H9 (cell line): Measurements from ENCODE around the gene INHBC. TPM values are rescaled to one million over a fixed set of nuclear protein-coding genes. Genes with fewer than 3 reads are reported as not detected.

Source experiments
- DNase-seq: peaks from one replicate; pipeline ENCODE4 v3.0.0-alpha.2; 2017
- H2AFZ ChIP-seq: one replicate; pipeline ENCODE4 v1.6.1; 2013; ENCODE audit warnings: mild to moderate bottlenecking, low read length, control low read depth, moderate library complexity
- H2AK5ac ChIP-seq: 2 replicates; pipeline ENCODE4 v1.6.1; 2013; ENCODE audit warnings: low read length, control low read depth, mixed read lengths; ENCODE audit not compliant: insufficient read length
- H2BK120ac ChIP-seq: one replicate; pipeline ENCODE4 v1.6.1; 2013; ENCODE audit warnings: low read depth, mild to moderate bottlenecking, low read length, control low read depth, inconsistent platforms; ENCODE audit not compliant: poor library complexity, severe bottlenecking
- H2BK12ac ChIP-seq: 2 replicates; pipeline ENCODE4 v1.6.1; 2013; ENCODE audit warnings: low read length, control low read depth, mixed read lengths, low read depth; ENCODE audit not compliant: insufficient read length
- H2BK15ac ChIP-seq: 2 replicates; pipeline ENCODE4 v1.6.1; 2013; ENCODE audit warnings: low read depth, low read length, control low read depth
- H2BK20ac ChIP-seq: one replicate; pipeline ENCODE4 v1.6.1; 2013; ENCODE audit warnings: low read depth, mild to moderate bottlenecking, low read length, control low read depth, inconsistent platforms; ENCODE audit not compliant: poor library complexity, severe bottlenecking
- H2BK5ac ChIP-seq: 2 replicates; pipeline ENCODE4 v1.6.1; 2013; ENCODE audit warnings: low read length, control low read depth, mixed read lengths; ENCODE audit not compliant: insufficient read length
- H3K14ac ChIP-seq: 2 replicates; pipeline ENCODE4 v1.6.1; 2013; ENCODE audit warnings: low read length, control low read depth; ENCODE audit not compliant: insufficient read depth
- H3K18ac ChIP-seq: 2 replicates; pipeline ENCODE4 v1.6.1; 2013; ENCODE audit warnings: low read depth, mild to moderate bottlenecking, mixed read lengths, low read length, control low read depth; ENCODE audit not compliant: insufficient read length
- H3K23ac ChIP-seq: 2 replicates; pipeline ENCODE4 v1.6.1; 2013; ENCODE audit warnings: low read length, control low read depth, mixed read lengths, low read depth; ENCODE audit not compliant: insufficient read length
- H3K23me2 ChIP-seq: 2 replicates; pipeline ENCODE4 v1.6.1; 2013; ENCODE audit warnings: low read depth, mild to moderate bottlenecking, mixed read lengths, low read length, control low read depth; ENCODE audit not compliant: insufficient read length, poor library complexity, severe bottlenecking
- H3K27ac ChIP-seq: 2 replicates; pipeline ENCODE4 v1.5.1; 2013; ENCODE audit warnings: low read length, control low read depth, mixed read lengths, low read depth; ENCODE audit not compliant: insufficient read length
- H3K27me3 ChIP-seq: 2 replicates; pipeline ENCODE4 v1.6.1; 2013; ENCODE audit warnings: low read length, control low read depth, inconsistent platforms; ENCODE audit not compliant: insufficient read depth
- H3K4ac ChIP-seq: 2 replicates; pipeline ENCODE4 v1.6.1; 2013; ENCODE audit warnings: low read depth, mild to moderate bottlenecking, control low read depth, inconsistent platforms, low read length, moderate library complexity
- H3K4me1 ChIP-seq: 2 replicates; pipeline ENCODE4 v1.6.1; 2013; ENCODE audit warnings: low read length, control low read depth, inconsistent platforms; ENCODE audit not compliant: insufficient read depth
- H3K4me2 ChIP-seq: 2 replicates; pipeline ENCODE4 v1.6.1; 2013; ENCODE audit warnings: low read length, control low read depth, mixed read lengths; ENCODE audit not compliant: insufficient read length, insufficient read depth
- H3K56ac ChIP-seq: 2 replicates; pipeline ENCODE4 v1.6.1; 2013; ENCODE audit warnings: low read depth, mild to moderate bottlenecking, mixed read lengths, low read length, control low read depth; ENCODE audit not compliant: insufficient read length
- H3K79me1 ChIP-seq: 2 replicates; pipeline ENCODE4 v1.6.1; 2013; ENCODE audit warnings: low read depth, mild to moderate bottlenecking, moderate library complexity, low read length, control low read depth, inconsistent platforms; ENCODE audit not compliant: insufficient read depth, poor library complexity, severe bottlenecking
- H3K79me2 ChIP-seq: 2 replicates; pipeline ENCODE4 v1.6.1; 2013; ENCODE audit warnings: low read length, control low read depth, inconsistent platforms; ENCODE audit not compliant: insufficient read depth
- H3K9ac ChIP-seq: 2 replicates; pipeline ENCODE4 v1.6.1; 2013; ENCODE audit warnings: low read length, control low read depth, mixed read lengths; ENCODE audit not compliant: insufficient read length; ENCODE audit errors: extremely low read depth
- H3K9me3 ChIP-seq: one replicate; pipeline ENCODE4 v1.6.1; 2013; ENCODE audit warnings: low read depth, low read length, inconsistent platforms; ENCODE audit not compliant: control insufficient read depth
- H3T11ph ChIP-seq: one replicate; pipeline ENCODE4 v1.6.1; 2013; ENCODE audit warnings: mild to moderate bottlenecking, low read length, control low read depth, inconsistent platforms
- H4K20me1 ChIP-seq: one replicate; pipeline ENCODE4 v1.6.1; 2013; ENCODE audit not compliant: control insufficient read depth, insufficient read length, insufficient read depth
- H4K5ac ChIP-seq: 2 replicates; pipeline ENCODE4 v1.6.1; 2013; ENCODE audit warnings: low read depth, mild to moderate bottlenecking, mixed read lengths, low read length, control low read depth; ENCODE audit not compliant: insufficient read length
- H4K8ac ChIP-seq: replicated peaks from 2 replicates; pipeline ENCODE4 v1.6.1; 2013; ENCODE audit warnings: low read length, control low read depth, mixed read lengths, low read depth; ENCODE audit not compliant: insufficient read length
- H4K91ac ChIP-seq: 2 replicates; pipeline ENCODE4 v1.6.1; 2013; ENCODE audit warnings: low read depth, mild to moderate bottlenecking, moderate library complexity, mixed read lengths, low read length, control low read depth; ENCODE audit not compliant: insufficient read length
- H3K27ac Mint-ChIP-seq, 3 experiments: 2 replicates in 2 of 3; 3 replicates in 1 of 3; pipeline ENCODE4 v1.8.0; 2020 to 2021; ENCODE audit warnings: mixed read lengths in 3 of 3, mild to moderate bottlenecking in 1 of 3, moderate library complexity in 1 of 3
- H3K27me3 Mint-ChIP-seq: 2 replicates; pipeline ENCODE4 v1.8.0; 2021; ENCODE audit warnings: low read depth, mild to moderate bottlenecking, moderate library complexity, mixed read lengths
- H3K36me3 Mint-ChIP-seq, 3 experiments: 2 replicates in 2 of 3; 3 replicates in 1 of 3; pipeline ENCODE4 v1.8.0; 2020 to 2021; ENCODE audit warnings: low read depth in 3 of 3, mixed read lengths in 3 of 3; ENCODE audit not compliant: insufficient read depth in 1 of 3
- H3K4me1 Mint-ChIP-seq, 2 experiments: 2 replicates each; pipeline ENCODE4 v1.8.0; 2020; ENCODE audit warnings: mixed read lengths in 2 of 2
- H3K4me3 Mint-ChIP-seq, 2 experiments: 2 replicates in 1 of 2; 3 replicates in 1 of 2; pipeline ENCODE4 v1.8.0; 2020 to 2021; ENCODE audit warnings: mild to moderate bottlenecking in 2 of 2, mixed read lengths in 2 of 2, moderate library complexity in 1 of 2
- H3K9me3 Mint-ChIP-seq, 2 experiments: 2 replicates in 1 of 2; 3 replicates in 1 of 2; pipeline ENCODE4 v1.8.0; 2020; ENCODE audit warnings: mild to moderate bottlenecking in 2 of 2, mixed read lengths in 2 of 2, moderate library complexity in 1 of 2
- CTCF ChIP-seq: fragments of 200-600 bp; sonication (generic); conservative IDR thresholded peaks from 3 replicates; pipeline ENCODE4 v1.8.0; 2021; ENCODE audit warnings: antibody characterized with exemption, mild to moderate bottlenecking
- WGBS: extraction: QIAGEN DNeasy Blood & Tissue Kit; methylation state at CpG from one replicate; pipeline ENCODE4 v1.1.7; 2013; ENCODE audit warnings: missing lambda C conversion rate, low lambda C conversion rate, mixed read lengths; ENCODE audit not compliant: insufficient read length; ENCODE audit errors: extremely low coverage; 5-methylcytosine and 5-hydroxymethylcytosine counted together
- total RNA-seq: library from RNA; stranded (reverse); gene quantifications from 2 replicates; pipeline ENCODE4 v1.2.1, GENCODE V29; 2021

Gene INHBC
- total RNA-seq, 1 experiment from 2014 or later: not detected

GRCh38 chr12:57433370-57433769 is 1.2 kb upstream of the INHBC start:
- H2BK20ac ChIP-seq: no peak overlapping the region

More at GRCh38 chr12:57433370-57433769, 1.2 kb upstream of the INHBC start:
- peaks cover 8% of the 10 kb centered on the region for H3K23me2 ChIP-seq
- no peak overlapping the region for H3K4ac ChIP-seq
- DNase-seq: no peak
- no peak overlapping the region for H2BK120ac ChIP-seq
- H2BK12ac ChIP-seq: no peak overlapping the region
- H2AFZ ChIP-seq: no peak overlapping the region
- Mint-ChIP-seq H3K36me3 (no peaks in the 10 kb centered on the region; a peak in 1 of 7 replicates), H3K27ac (no peak overlapping the region), H3K4me1 (peaks cover 20 to 32% of the 10 kb centered on the region in 2 experiments), H3K4me3 (no peak overlapping the region), H3K27me3 (no peaks in the 10 kb centered on the region; the same call in 1 of the 2 replicates), H3K9me3 (no peaks in the 10 kb centered on the region; a peak in 1 of 5 replicates)
- no peaks in the 10 kb centered on the region for H3K79me2 ChIP-seq
- no peaks in the 10 kb centered on the region for H3K9me3 ChIP-seq
- no peak overlapping the region for H2BK5ac ChIP-seq
- H3T11ph ChIP-seq: no peak overlapping the region
- H3K79me1 ChIP-seq: no peaks in the 10 kb centered on the region
- no peak overlapping the region for H3K56ac ChIP-seq
- H3K27me3 ChIP-seq: no peaks in the 10 kb centered on the region
- H3K23ac ChIP-seq: no peak overlapping the region
- no peaks in the 10 kb centered on the region for H4K20me1 ChIP-seq
- H4K91ac ChIP-seq: no peak overlapping the region
- H3K4me1 ChIP-seq: no peaks in the 10 kb centered on the region
- H3K14ac ChIP-seq: no peak overlapping the region
- TF ChIP-seq CTCF: no peak
- no peak overlapping the region for H3K18ac ChIP-seq
- no peak overlapping the region for H2BK15ac ChIP-seq
- H4K5ac ChIP-seq: no peak overlapping the region
- no CpG with 5 or more reads among the region's 3 CpGs for WGBS
- no peak overlapping the region for H3K4me2 ChIP-seq
- no peak overlapping the region for H3K9ac ChIP-seq
- no peak overlapping the region for H2AK5ac ChIP-seq
- no peak overlapping the region for H3K27ac ChIP-seq
- no peak overlapping the region for H4K8ac ChIP-seq
